ENCODE results near the gene COPS7A. TPM values are rescaled to one million over a fixed set of nuclear protein-coding genes. Genes with fewer than 3 reads are reported as not detected.

COPS7A gene
- polyA plus RNA-seq, 3 donors = 70.1 to 77.1 (median 72.3) TPM

GRCh38 chr12:6745741-6746525, 22.1 kb downstream of the COPS7A start:
- peak; percentile 90 to 97 (median 96) for DNase-seq
- H3K27me3 ChIP-seq (ENCODE audit: control insufficient read depth in 2 of 2, insufficient read depth in 2 of 2, low read length in 2 of 2) = no peaks in the 10 kb centered on the region
- intact Hi-C loops (cut with micrococcal nuclease) = no loop called here

GRCh38 chr12:6747216-6747615, 23.4 kb downstream of the COPS7A start:
- Histone ChIP-seq H3K9me3 (replicated peaks in 1 of 2; ENCODE audit: control insufficient read depth in 1 of 2, insufficient read depth in 1 of 2, low read length in 2 of 2) (no peaks in the 10 kb centered on the region), H3K27me3 (ENCODE audit: control insufficient read depth in 2 of 2, insufficient read depth in 2 of 2, low read length in 2 of 2) (no peaks in the 10 kb centered on the region), H3K4me1 (ENCODE audit: control insufficient read depth in 1 of 2, insufficient read depth in 2 of 2, low read length in 2 of 2) (peaks cover 26 to 29% of the 10 kb centered on the region in 2 donors), H3K4me2 (replicated peaks; ENCODE audit: extremely low read depth, low read length, poor library complexity, severe bottlenecking) (no peak overlapping the region), H3K9ac (ENCODE audit: insufficient read depth, low read length, poor library complexity, severe bottlenecking) (no peak overlapping the region), H2AFZ (ENCODE audit: insufficient read depth, low read depth, low read length, poor library complexity, severe bottlenecking) (no peak overlapping the region), H3K79me2 (ENCODE audit: insufficient read depth, low read length) (peaks cover 7% of the 10 kb centered on the region), H3K36me3 (replicated peaks in 1 of 2; ENCODE audit: control insufficient read depth in 1 of 2, insufficient read depth in 2 of 2, low read length in 2 of 2) (peaks cover 45 to 56% of the 10 kb centered on the region in 2 donors), H3K27ac (ENCODE audit: low read depth in 1 of 2, low read length in 2 of 2) (peak overlapping the region in 1 of 2 donors; percentile 39), H4K20me1 (ENCODE audit: insufficient read depth, low read length) (no peaks in the 10 kb centered on the region), H3K4me3 (replicated peaks in 1 of 3; ENCODE audit: low read depth in 2 of 3, low read length in 3 of 3) (no peak overlapping the region)
- intact Hi-C loops (cut with micrococcal nuclease) = no loop called here
- 100% methylated on average over 2 of the region's 4 CpGs for WGBS (ENCODE audit: insufficient coverage)
- H3K36me3 Mint-ChIP-seq = peaks cover 63% of the 10 kb centered on the region in 2 donors
- H3K27ac Mint-ChIP-seq = peak overlapping the region in 6 of 7 donors; percentile 26 to 99 (median 96)
- H3K4me3 Mint-ChIP-seq = no peak overlapping the region
- TF ChIP-seq CTCF (IDR thresholded peaks at IDR 0.05) = no peak
- peaks cover 32% of the 10 kb centered on the region for H3K4me1 Mint-ChIP-seq
- peaks cover 0 to under 1% (median 0%) of the 10 kb centered on the region in 3 donors for H3K27me3 Mint-ChIP-seq (ENCODE audit: low read depth in 3 of 3)
- peaks cover 0 to 2% (median 0%) of the 10 kb centered on the region in 7 donors for H3K9me3 Mint-ChIP-seq
- DNase-seq = no peak

More at GRCh38 chr12:6745741-6746525, 22.1 kb downstream of the COPS7A start:
- Histone ChIP-seq H3K4me3 (replicated peaks in 1 of 3; ENCODE audit: low read depth in 2 of 3, low read length in 3 of 3) (peak overlapping the region in 1 of 3 experiments; percentile 29), H3K9ac (ENCODE audit: insufficient read depth, low read length, poor library complexity, severe bottlenecking) (peak overlapping the region; percentile 39), H3K36me3 (replicated peaks in 1 of 2; ENCODE audit: control insufficient read depth in 1 of 2, insufficient read depth in 2 of 2, low read length in 2 of 2) (peaks cover 38 to 45% of the 10 kb centered on the region in 2 donors), H3K79me2 (ENCODE audit: insufficient read depth, low read length) (no peaks in the 10 kb centered on the region), H4K20me1 (ENCODE audit: insufficient read depth, low read length) (no peaks in the 10 kb centered on the region), H3K27ac (ENCODE audit: low read depth in 1 of 2, low read length in 2 of 2) (peak overlapping the region; percentile 90 to 91), H3K4me2 (replicated peaks; ENCODE audit: extremely low read depth, low read length, poor library complexity, severe bottlenecking) (peak overlapping the region; percentile 36), H2AFZ (ENCODE audit: insufficient read depth, low read depth, low read length, poor library complexity, severe bottlenecking) (peak overlapping the region; percentile 37), H3K4me1 (ENCODE audit: control insufficient read depth in 1 of 2, insufficient read depth in 2 of 2, low read length in 2 of 2) (peaks cover 20 to 23% of the 10 kb centered on the region in 2 donors), H3K9me3 (replicated peaks in 1 of 2; ENCODE audit: control insufficient read depth in 1 of 2, insufficient read depth in 1 of 2, low read length in 2 of 2) (no peaks in the 10 kb centered on the region)
- peaks cover 0 to 4% (median 0%) of the 10 kb centered on the region in 3 donors for H3K27me3 Mint-ChIP-seq (ENCODE audit: low read depth in 3 of 3)
- peak overlapping the region; percentile 94 to 99 (median 98) for H3K27ac Mint-ChIP-seq
- peaks cover 0 to 2% (median 0%) of the 10 kb centered on the region in 7 donors for H3K9me3 Mint-ChIP-seq
- H3K4me1 Mint-ChIP-seq = peaks cover 24% of the 10 kb centered on the region
- no peak for TF ChIP-seq CTCF (IDR thresholded peaks at IDR 0.05)
- H3K4me3 Mint-ChIP-seq = peak overlapping the region; percentile 31 to 72
- WGBS (ENCODE audit: insufficient coverage) = 27% methylated on average over 3 of the region's 13 CpGs
- H3K36me3 Mint-ChIP-seq = peaks cover 52% of the 10 kb centered on the region in 2 donors

Data from CD14-positive monocyte (primary cell).